DOHH2 (cell line): Measurements from ENCODE around the gene GALK2.

Experiments used
- EZH2phosphoT487 ChIP-seq: fragments of 200-600 bp; sonication (generic); IDR thresholded peaks from 2 replicates; pipeline ENCODE4 v1.6.1; 2017; ENCODE audit warnings: borderline replicate concordance, mild to moderate bottlenecking, antibody characterized with exemption, low read length, moderate library complexity, mixed read lengths
- TF ChIP-seq, protein P1 (sequence below): fragments of 200-600 bp; sonication (generic); IDR thresholded peaks from one replicate; pipeline ENCODE4 v1.5.1; 2014; ENCODE audit warnings: antibody characterized with exemption, mild to moderate bottlenecking, low read depth, low read length; ENCODE audit not compliant: poor library complexity, severe bottlenecking

- TF ChIP-seq, protein P1, sequence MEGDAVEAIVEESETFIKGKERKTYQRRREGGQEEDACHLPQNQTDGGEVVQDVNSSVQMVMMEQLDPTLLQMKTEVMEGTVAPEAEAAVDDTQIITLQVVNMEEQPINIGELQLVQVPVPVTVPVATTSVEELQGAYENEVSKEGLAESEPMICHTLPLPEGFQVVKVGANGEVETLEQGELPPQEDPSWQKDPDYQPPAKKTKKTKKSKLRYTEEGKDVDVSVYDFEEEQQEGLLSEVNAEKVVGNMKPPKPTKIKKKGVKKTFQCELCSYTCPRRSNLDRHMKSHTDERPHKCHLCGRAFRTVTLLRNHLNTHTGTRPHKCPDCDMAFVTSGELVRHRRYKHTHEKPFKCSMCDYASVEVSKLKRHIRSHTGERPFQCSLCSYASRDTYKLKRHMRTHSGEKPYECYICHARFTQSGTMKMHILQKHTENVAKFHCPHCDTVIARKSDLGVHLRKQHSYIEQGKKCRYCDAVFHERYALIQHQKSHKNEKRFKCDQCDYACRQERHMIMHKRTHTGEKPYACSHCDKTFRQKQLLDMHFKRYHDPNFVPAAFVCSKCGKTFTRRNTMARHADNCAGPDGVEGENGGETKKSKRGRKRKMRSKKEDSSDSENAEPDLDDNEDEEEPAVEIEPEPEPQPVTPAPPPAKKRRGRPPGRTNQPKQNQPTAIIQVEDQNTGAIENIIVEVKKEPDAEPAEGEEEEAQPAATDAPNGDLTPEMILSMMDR = no peak
- no peak for TF ChIP-seq EZH2phosphoT487
These were observed 86.1 kb downstream of the GALK2 start for GRCh38 chr15:49255966-49256759.
